NT2/D1 (cell line): ENCODE results near the gene DAP3.
"Not testable (repeated sequence)": the region's sequence is repeated elsewhere in the genome, so short reads cannot be mapped to it uniquely, and the experiment has no call there.

ENCODE experiments used
- YY1 ChIP-seq: IDR thresholded peaks from 2 replicates; pipeline ENCODE4 v1.6.1; 2011; ENCODE audit not compliant: insufficient read length, insufficient read depth
- ZNF274 ChIP-seq: IDR thresholded peaks from 2 replicates; pipeline ENCODE4 v1.6.1; 2011; ENCODE audit warnings: mild to moderate bottlenecking, low read depth, low read length

DNA sequence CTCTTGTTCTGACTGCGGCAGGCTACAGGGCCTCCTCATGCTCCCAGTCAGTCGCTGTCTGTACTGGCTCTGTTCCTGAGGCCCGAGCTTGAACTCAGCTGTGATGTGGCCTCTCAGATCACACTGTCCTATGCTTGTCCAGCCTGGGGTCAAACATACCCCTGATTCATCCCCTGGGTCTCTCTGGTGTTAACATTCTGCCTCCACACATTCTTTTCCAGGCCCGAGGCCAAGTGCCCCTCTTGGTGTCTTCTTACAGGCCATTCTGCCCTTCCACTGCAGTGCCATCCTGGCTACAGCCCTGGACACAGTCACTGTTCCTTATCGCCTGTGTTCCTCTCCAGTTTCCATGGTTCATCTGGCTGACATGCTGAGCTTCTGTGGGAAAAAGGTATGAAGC, 59.2 kb downstream of the DAP3 start:
- not testable (repeated sequence) for TF ChIP-seq YY1, ZNF274
